SIG-M5 treated with dmso at 0.1 percent for 504 hours (cell line): Measurements from ENCODE around the gene OR52N2.

Source experiments
- DNase-seq: peaks from one replicate; lab custom pipeline; 2025; ENCODE audit not compliant: unreplicated experiment; lab: John Stamatoyannopoulos, UW

OR52N2 gene

DNA sequence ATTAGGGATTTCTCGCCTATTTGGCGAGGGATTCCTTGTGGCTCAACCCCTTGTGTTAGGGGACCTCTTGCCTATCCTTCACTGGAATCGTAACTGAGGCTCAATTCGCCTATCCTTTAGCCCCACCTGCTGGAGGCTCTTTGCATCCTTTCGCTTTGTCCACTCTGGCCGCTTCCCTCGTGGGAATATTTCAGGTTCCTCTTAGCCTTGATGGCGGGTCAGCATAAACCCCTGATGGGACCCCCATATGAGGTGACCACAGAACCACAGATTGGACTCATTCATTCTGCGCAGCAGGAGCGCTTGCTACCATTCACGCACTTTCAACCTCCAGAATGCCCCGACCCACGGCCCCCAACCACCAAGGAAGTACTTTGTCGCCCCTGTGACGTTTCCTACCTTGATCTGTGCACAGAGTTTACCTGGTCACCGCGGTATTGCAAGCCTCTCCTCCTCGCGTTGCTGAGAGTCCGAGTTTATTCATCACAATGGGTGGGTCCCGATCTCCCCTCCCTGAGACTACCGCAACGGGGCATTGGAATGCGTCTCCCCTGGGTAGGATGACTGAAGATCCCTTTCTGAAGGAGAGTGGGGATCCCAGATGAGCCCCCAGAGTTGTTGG is at the start of gene OR52N2:
Gene OR52N2, plus strand, starts transcription at position 425 of the 622 bp plus-strand sequence. CDS start 11,412 bp downstream, outside the sequence.
- DNase-seq: peak; percentile 58

DNA sequence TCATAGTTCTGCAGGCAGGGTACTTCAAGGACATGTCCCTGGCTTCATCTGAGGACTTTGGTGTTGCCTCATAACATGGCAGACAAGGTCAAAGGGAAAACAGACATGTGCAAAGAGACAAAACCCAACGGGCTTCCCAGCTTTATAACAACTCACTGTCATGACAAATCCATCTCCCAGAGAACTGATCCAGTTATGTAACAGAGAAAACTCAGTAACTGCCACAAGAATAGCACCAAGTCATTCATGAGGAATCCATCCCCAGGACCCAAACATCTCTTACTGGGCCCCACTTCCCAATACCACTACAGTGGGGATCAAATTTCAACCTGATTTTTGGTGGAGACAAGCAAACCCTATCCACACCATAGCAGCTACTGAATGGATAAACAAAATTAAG is 41.7 kb upstream of the OR52N2 start:
- DNase-seq: no peak

DNA sequence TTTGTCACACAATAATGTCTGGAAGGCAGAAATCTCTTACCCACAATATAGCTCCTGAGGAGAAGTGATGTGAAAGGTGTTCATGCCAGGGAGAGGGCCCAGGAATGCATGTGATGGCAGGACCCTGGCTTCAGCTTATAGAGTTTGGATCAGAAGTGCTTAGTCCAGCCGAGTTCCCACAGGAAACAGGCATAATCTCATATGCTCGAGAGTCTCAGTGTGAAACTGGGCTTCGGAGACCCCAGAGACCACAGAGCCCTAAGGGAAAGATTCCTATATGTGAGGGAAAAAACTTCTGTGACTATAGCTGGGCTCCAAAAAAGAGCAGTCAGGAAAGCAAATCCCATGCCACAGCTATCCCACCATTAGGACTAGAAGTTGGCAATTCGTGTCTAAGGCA is 25.5 kb upstream of the OR52N2 start, which contains the start of gene OR52N5:
Gene OR52N5, minus strand, starts transcription at position 101 of the 400 bp plus-strand sequence. CDS start 4,721 bp downstream, outside the sequence.
- DNase-seq: no peak

DNA sequence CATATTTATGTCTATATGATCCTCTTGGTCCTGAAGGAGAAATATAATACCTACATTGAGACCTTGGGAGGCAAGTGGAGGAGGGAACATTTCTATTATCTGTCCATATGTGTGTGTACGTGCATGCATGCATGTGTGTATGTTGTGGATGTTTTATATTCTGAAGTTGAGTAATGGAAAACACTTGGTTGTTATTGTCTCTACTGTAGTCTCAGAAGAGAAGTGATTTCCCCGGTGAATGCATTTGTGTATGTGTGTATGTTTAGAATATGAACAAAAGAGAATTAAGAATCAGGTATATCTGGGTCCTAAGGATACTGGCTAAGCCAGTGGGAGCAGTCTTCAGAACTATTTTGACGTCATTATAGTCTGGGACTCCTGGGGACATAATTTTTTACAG is 17.6 kb upstream of the OR52N2 start, which contains the start of gene OR52N1:
Gene OR52N1, minus strand, starts transcription at position 101 of the 400 bp plus-strand sequence. CDS start 2,449 bp downstream, outside the sequence.
- DNase-seq: no peak

DNA sequence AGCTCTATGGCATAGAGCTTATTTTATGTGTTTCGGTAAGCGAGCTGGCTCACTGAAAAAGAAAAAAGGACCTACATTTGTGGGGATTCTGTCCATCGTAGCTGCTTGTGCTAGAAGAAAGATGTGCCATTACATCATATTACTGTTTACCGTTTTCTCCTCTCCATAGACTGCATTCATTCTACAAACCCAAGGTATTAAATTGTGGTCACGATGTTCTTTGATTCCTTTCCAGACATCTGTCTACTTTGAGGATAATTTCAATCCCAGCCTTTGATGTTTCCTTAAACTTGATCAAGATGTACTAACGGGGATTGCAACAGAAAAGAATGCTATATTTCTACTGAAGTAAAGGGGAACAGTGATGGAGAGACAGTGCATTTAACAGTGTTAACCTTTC is 12.2 kb upstream of the OR52N2 start:
- no peak for DNase-seq

DNA sequence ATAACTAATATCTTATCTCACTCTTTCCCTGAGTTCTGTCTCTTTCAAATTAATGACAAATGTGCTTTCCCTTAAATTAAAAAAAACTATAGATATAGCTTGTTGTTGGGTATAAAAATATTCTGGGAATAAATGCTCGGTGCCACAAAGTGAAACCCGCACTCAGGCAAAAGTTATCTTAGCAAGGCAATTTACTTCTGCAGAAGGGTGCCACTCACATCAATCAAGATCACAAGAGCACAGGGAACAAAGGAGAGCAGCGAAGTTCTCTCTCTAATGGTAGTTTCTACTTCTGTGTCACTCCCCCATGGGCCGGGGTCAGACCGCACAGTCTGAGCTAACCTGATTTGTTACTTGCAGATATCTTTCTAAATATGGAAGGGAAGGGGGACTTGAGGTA is 4.7 kb upstream of the OR52N2 start:
- no peak for DNase-seq

DNA sequence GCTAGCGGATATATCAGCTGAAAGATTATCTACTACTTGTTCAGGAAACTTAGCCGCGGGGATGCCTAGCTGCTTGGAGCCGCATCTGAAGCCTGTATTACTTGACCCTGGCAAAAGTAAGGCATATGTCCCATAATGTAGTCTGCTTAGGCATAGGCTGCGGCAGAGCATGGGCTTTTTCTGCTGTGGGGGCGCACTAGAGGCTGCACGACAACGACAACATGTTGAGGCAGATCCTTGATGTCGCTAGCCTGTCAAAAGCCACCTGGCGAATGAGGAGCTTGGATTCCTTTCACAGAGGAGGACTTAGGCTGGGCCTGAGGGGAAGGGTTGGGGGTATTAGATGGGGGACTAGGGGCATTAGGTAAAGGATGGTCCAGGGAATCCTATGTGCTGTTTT is 1.1 kb upstream of the OR52N2 start:
- DNase-seq: no peak

DNA sequence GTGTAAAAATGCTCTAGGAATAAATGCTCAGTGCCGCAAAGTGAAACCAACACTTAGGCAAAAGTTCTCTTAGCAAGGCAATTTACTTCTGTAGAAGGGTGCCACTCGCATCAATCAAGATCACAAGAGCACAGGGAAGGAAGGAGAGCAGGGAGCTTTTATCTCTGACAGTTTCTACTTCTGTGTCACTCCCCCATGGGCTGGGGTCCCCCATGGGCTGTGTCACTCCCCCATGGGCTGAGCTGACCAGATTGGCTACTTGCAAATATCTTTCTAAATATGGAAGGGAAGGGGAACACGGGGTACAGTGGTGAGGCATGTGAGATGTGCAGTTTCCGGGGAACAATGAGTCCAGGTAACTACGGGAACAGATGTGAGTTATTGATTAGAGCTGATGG is 397 bp downstream of the OR52N2 start:
- no peak for DNase-seq

DNA sequence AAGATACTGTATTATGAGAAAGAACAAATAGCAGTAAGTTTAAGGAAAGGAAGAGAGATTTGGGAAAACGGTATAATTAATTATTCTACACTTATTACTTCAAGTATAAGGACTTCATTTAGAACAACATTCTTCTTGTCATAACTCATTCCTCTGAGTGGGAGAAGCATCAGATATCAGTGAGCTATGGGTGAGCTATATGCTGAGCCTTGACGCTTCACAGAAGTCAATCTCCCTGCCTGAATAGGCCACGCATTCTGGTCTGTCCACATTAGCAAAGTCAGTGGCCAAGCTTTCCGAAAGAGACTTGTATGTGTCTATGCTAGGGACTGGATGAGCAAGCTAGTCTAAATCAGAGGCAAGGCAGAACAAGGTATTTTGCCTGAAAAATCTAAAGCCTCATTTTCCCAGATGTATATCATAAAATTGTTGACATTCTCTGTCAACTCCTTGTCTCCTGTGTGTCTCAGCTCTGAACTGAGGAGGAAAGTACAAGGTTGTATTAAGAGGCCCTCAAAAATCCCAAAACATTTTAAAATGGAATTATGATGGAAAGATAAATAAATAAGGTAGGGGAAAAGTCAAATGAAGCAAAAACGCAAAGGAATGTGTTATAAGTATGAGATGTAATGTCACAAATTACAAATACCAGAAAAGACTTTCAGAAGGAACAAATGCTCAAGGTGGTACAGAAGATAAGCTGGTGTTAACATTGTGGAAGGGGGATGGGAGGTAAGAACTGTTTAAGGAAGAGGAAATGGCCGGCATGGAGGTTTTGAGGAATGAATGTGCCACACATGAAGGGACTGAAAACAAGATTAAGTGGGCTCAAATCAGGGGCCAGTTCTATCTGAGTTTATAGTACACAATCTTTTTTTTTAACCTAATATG is 1.4 kb downstream of the OR52N2 start:
- no peak for DNase-seq

DNA sequence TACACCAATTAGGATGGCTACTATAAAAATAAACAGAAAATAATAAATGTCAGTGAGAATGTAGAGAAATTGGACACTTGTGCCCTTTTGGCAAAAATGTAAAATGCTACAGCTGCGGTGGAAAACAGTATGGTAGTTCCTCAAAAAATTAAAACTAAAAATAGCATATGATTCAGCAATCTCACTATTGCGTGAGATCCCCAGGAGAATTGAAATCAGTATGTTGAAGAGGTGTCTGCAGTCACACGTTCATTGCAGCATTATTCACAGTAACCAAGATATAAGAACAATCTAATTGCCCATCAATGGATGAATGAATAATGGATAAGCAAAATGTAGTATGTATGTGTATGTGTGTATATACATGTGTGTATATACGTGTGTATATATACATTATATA is 6.8 kb downstream of the OR52N2 start:
- peak; percentile 83 for DNase-seq

DNA sequence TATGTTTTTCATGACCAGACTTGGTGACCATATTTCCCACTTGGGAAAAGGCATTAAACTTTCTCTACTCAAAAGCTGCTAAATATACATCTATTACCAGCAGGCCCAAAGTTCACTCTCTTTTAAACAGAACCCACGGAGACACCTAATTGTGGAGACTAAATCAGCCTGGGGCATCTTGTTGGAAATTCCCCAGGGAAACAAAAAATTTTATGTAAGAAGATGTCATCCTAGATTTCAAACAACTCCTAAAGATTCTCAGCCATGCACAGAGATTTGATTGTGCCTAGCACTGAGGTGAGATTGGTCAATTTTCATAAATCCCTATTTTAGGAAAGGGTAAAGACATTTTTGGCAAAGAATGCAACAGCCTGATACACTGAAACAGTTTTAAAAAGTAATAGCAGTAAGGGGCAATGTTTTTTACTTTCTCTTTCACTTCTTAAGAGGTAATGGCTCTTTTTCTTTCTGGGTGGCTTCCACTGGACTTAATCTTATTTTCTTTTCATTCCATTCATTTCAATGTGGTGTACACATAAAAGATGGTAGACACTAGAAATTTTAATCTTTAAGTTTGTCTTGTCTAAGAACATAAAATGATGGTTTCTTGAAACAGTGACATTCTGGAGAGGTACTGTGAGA is 9.6 kb downstream of the OR52N2 start:
- DNase-seq: no peak

DNA sequence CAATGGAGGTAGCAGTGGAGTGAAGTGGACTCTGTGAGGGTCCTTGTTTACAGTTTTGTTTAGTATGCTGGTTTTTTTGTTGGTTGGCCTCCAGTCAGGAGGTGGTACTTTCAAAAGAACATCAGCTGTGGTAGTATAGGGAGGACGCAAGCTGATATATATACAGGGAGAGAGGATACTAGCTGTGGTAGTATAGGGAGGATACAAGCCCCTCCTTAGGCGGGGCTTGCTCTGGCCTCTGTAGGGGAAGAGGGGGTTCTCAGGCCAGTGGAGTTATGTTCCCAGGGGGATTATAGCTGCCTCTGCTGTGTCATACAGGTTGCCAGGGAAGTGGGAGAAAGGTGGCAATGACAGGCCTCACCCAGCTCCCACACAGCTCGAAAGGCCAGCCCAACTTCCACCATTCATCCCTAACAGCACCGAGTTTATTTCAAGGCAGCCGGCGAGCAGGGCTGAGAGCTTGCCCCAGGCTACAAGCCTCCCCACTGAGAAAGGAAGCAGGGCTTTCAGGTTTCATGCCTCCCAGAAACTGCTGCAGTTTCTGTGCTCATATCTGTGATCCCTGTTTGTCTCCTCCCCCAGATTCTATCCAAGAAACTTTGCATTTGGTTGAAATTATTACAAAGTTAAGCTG is 22.6 kb downstream of the OR52N2 start:
- DNase-seq: no peak

DNA sequence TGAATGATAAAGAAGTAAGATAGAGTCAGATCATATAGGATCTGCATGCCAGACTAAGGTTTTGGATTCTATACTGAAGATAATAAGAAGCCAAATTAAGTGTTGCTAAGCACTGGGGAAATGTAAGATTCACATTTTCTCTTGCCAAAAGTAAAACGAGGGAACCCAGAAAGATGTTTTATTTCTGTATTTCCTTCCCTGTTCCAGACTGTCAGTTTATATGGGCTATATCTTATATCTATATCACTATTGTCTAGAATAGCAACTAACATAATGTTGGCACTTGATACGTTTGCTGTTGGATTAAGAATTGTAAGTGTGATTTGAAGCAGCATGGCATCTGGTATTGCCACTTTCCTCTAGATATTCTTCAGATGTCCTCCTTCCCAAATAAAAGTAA is 24.7 kb downstream of the OR52N2 start:
- DNase-seq: no peak

DNA sequence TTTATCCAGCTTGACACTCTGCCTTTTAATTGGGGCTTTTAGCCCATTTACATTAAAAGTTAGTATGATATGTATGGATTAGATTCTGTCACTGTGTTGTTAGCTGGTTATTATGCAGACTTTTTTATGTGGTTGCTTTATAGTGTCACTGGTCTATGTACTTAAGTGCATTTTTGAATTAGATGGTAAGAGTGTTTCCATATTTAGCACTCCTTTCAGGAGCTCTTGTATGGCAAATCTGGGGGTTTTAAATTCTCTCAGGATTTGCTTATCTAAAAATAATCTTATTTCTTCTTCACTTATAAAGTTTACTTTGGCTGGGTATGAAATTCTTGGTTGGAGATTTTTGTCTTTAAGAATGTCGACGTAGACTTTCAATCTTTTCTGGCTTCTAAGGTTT is 29.0 kb downstream of the OR52N2 start:
- no peak for DNase-seq

DNA sequence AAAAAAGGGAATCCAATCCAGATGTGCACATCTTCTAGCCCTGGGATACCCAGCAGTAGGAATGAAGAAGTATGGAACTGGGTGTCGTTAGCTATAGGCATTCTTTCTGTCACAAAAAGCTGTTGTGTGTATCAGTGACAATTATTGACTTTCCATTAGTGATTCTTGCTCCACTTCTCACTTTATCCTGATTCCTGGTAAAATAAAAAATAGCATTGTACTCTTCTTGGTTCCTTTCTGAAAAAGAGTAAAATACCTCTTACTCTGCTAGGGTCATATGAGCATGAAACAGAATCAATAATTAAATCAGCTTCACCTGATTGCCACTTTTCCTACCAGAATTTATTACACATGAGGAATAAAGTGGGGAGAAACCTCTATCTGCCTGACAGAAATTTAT is 33.1 kb downstream of the OR52N2 start, which contains the start of gene OR52E6:
Gene OR52E6, minus strand, starts transcription at position 101 of the 400 bp plus-strand sequence. Its CDS starts 0 bp downstream, at position 101.
- DNase-seq: no peak

DNA sequence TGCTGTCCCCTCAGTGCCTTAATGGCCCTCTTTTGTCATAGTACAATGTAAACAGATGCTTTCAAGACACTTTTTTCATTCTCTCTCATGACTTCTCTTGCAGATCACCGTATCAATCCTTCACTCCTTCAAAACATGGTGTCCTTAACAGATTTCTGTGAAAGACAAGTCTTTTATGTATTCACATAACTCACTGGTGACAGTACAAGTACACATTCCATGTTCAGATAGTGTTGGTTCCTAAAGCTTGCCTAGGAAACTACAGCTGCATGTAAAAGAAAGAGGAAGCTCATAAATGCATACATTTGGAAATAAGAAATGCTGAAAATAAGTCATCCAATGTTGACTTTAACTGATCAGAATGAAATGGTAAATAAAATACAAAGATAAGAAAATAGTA is 38.0 kb downstream of the OR52N2 start:
- peak; percentile 0 for DNase-seq

DNA sequence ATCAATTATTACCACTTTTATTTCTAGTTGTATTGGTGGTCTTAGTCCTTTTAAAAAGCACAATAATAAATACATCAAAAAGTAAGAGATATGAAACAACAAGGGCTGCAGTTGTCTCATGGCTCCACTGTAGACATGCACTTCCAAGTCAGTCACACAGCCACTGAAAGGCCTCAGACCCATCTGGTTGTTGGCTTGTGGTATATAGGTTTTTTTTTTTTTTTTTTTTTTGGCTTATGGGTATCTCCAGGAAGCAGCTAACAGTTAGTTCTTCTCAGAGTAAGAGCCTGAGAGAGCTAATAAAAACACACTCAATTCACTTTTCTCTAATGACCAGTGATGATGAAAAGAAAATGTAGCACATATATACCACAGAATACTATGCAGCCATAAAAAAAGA is 39.0 kb downstream of the OR52N2 start:
- no peak for DNase-seq

DNA sequence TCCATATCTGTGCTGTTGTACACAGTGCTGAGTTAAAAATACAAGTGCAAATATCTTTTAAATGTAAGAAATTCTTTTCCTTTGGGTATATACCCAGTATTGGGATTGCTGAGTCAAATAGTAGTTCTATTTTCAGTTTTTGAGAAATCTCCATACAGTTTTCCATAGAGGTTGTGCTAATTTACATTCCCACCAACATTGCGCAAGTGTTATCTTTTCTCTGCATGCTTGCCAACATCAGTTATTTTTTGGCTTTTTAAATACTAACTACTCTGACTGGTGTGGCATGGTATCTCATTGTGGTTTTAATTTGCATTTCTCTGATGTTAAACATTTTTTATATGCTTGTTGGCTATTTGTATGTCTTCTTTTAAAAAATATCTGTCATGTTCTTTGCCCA is 42.3 kb downstream of the OR52N2 start:
- DNase-seq: no peak

DNA sequence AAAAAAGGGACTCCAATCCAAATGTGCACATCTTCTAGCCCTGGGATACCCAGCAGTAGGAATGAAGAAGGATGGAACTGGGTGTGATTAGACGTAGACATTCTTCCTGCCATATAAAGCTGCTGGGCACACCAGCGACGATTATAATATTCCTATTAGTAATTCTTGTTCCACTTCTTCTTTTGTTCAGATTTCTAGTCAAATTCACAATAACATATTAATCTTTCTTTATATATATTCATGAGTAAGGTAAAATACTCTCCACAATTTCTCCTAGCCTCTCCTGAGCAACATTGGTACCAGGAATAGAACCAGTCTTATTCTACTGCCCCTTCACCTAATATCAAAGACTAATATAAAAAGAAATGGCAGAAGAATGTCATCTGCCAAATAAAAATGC is 48.9 kb downstream of the OR52N2 start, which contains the start of gene OR52E8:
Gene OR52E8, minus strand, starts transcription at position 101 of the 400 bp plus-strand sequence. Its CDS starts 0 bp downstream, at position 101.
- DNase-seq: no peak

DNA sequence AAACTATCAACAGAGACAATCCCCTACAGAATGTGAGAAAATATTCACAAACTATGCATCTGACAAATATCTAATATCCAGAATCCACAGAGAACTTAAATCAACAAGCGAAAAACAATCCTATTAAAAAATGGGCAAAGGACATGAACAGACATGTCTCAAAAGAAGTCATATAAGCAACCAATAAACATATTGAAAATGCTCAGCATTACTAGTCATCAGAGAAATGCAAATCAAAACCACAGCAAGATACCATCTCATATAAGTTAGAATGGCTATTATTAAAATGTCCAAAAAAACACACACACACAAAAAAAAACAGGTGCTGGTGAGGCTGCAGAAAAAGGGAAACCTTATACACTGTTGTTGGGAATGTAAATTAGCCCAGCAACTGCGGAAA is 57.1 kb downstream of the OR52N2 start:
- no peak for DNase-seq
